GM15510 (cell line): ENCODE results near the gene NRP1.

Experiments used
- POLR2A ChIP-seq: IDR thresholded peaks from 3 replicates; pipeline ENCODE4 v1.6.1; 2011; ENCODE audit warnings: borderline replicate concordance; ENCODE audit not compliant: insufficient read length; ENCODE audit errors: extremely low read depth

The NRP1 gene

GRCh38 chr10:33195608-33196376, 138.7 kb downstream of the NRP1 start:
- TF ChIP-seq POLR2A, result no peak

GRCh38 chr10:33193701-33194521, 140.6 kb downstream of the NRP1 start:
- no peak for TF ChIP-seq POLR2A

GRCh38 chr10:33193057-33193700, 141.3 kb downstream of the NRP1 start:
- TF ChIP-seq POLR2A, result no peak

GRCh38 chr10:33192190-33192589, 142.3 kb downstream of the NRP1 start:
- TF ChIP-seq POLR2A, result no peak

- no peak for TF ChIP-seq POLR2A
Measured at GRCh38 chr10:33190406-33190805, 144.1 kb downstream of the NRP1 start.

GRCh38 chr10:33189808-33190207, 144.7 kb downstream of the NRP1 start:
- TF ChIP-seq POLR2A, result no peak

- TF ChIP-seq POLR2A, result no peak
Measured at GRCh38 chr10:33189363-33189762, 145.1 kb downstream of the NRP1 start.

GRCh38 chr10:33187427-33187999, 147.0 kb downstream of the NRP1 start:
- TF ChIP-seq POLR2A, result no peak

- no peak for TF ChIP-seq POLR2A
Measured at GRCh38 chr10:33186150-33186549, 148.3 kb downstream of the NRP1 start.

GRCh38 chr10:33183655-33184054, 150.8 kb downstream of the NRP1 start:
- no peak for TF ChIP-seq POLR2A

GRCh38 chr10:33180921-33181320, 153.5 kb downstream of the NRP1 start:
- no peak for TF ChIP-seq POLR2A

GRCh38 chr10:33180390-33180789, 154.1 kb downstream of the NRP1 start:
- no peak for TF ChIP-seq POLR2A

- no peak for TF ChIP-seq POLR2A
Measured at GRCh38 chr10:33179067-33179466, 155.4 kb downstream of the NRP1 start.

GRCh38 chr10:33178026-33178755, 156.3 kb downstream of the NRP1 start:
- TF ChIP-seq POLR2A, result no peak

- no peak for TF ChIP-seq POLR2A
Measured at GRCh38 chr10:33176688-33177087, 157.8 kb downstream of the NRP1 start.

GRCh38 chr10:33174674-33175434, 159.6 kb downstream of the NRP1 start:
- no peak for TF ChIP-seq POLR2A
